Loucy (cell line): ENCODE measurements around the gene CRAT.

ENCODE experiments used
- CTCF ChIP-seq: fragments of 200-600 bp; sonication (generic); conservative IDR thresholded peaks from 2 replicates; pipeline ENCODE4 v1.5.1; 2014; ENCODE audit warnings: mild to moderate bottlenecking, antibody characterized with exemption, low read length
- EZH2phosphoT487 ChIP-seq: fragments of 200-600 bp; IDR thresholded peaks from 2 replicates; pipeline ENCODE4 v1.6.1; 2018; ENCODE audit warnings: antibody characterized with exemption, mild to moderate bottlenecking, moderate library complexity, borderline replicate concordance

- TF ChIP-seq CTCF, result peak; percentile 76
- no peak for TF ChIP-seq EZH2phosphoT487
Measured at GRCh38 chr9:129131300-129132145, 20.9 kb upstream of the CRAT start.
